Measurements from ENCODE around the gene GLB1L3. TPM values are rescaled to one million over a fixed set of nuclear protein-coding genes. Genes with fewer than 3 reads are reported as not detected.

Gene GLB1L3
- total RNA-seq, 1 donor from 2014 or later, result 16.5 TPM

GRCh38 chr11:134332189-134332631, 56.0 kb downstream of the GLB1L3 start:
- TF ChIP-seq CTCF (IDR thresholded peaks at IDR 0.05; ENCODE audit: unreplicated experiment), result no peak
- Mint-ChIP-seq H3K9me3 (ENCODE audit: unreplicated experiment) (no peaks in the 10 kb centered on the region), H3K27me3 (ENCODE audit: unreplicated experiment) (peaks cover 13% of the 10 kb centered on the region), H3K36me3 (ENCODE audit: low read depth, unreplicated experiment) (peaks cover 9% of the 10 kb centered on the region), H3K4me1 (ENCODE audit: unreplicated experiment) (peaks cover 23% of the 10 kb centered on the region), H3K27ac (ENCODE audit: unreplicated experiment) (no peak overlapping the region), H3K4me3 (ENCODE audit: unreplicated experiment) (peak overlapping the region; percentile 82)
- DNase-seq (ENCODE audit: low spot score), result peak; percentile 23

- H3K9me3 Mint-ChIP-seq (ENCODE audit: unreplicated experiment), result no peaks in the 10 kb centered on the region
- DNase-seq (ENCODE audit: low spot score), result no peak
Measured at GRCh38 chr11:134332782-134333181, 56.6 kb downstream of the GLB1L3 start.

GRCh38 chr11:134333312-134333711, 57.1 kb downstream of the GLB1L3 start:
- DNase-seq (ENCODE audit: low spot score), result no peak
- Mint-ChIP-seq H3K4me1 (ENCODE audit: unreplicated experiment) (peaks cover 23% of the 10 kb centered on the region), H3K27ac (ENCODE audit: unreplicated experiment) (no peak overlapping the region)

More at GRCh38 chr11:134332782-134333181, 56.6 kb downstream of the GLB1L3 start:
- TF ChIP-seq CTCF (IDR thresholded peaks at IDR 0.05; ENCODE audit: unreplicated experiment), result no peak
- Mint-ChIP-seq H3K27me3 (ENCODE audit: unreplicated experiment) (peaks cover 17% of the 10 kb centered on the region), H3K4me1 (ENCODE audit: unreplicated experiment) (peaks cover 23% of the 10 kb centered on the region), H3K27ac (ENCODE audit: unreplicated experiment) (no peak overlapping the region), H3K36me3 (ENCODE audit: low read depth, unreplicated experiment) (peaks cover 9% of the 10 kb centered on the region), H3K4me3 (ENCODE audit: unreplicated experiment) (peak overlapping the region; percentile 82)

GRCh38 chr11:134333946-134334345, 57.8 kb downstream of the GLB1L3 start:
- no peaks in the 10 kb centered on the region for H3K9me3 Mint-ChIP-seq (ENCODE audit: unreplicated experiment)
- peaks cover 17% of the 10 kb centered on the region for H3K27me3 Mint-ChIP-seq (ENCODE audit: unreplicated experiment)
- DNase-seq (ENCODE audit: low spot score), result no peak
- peaks cover 9% of the 10 kb centered on the region for H3K36me3 Mint-ChIP-seq (ENCODE audit: low read depth, unreplicated experiment)
- TF ChIP-seq CTCF (IDR thresholded peaks at IDR 0.05; ENCODE audit: unreplicated experiment), result no peak
- no peak overlapping the region for H3K4me3 Mint-ChIP-seq (ENCODE audit: unreplicated experiment)
- H3K27ac Mint-ChIP-seq (ENCODE audit: unreplicated experiment), result no peak overlapping the region
- peaks cover 23% of the 10 kb centered on the region for H3K4me1 Mint-ChIP-seq (ENCODE audit: unreplicated experiment)

More at GRCh38 chr11:134333312-134333711, 57.1 kb downstream of the GLB1L3 start:
- peaks cover 17% of the 10 kb centered on the region for H3K27me3 Mint-ChIP-seq (ENCODE audit: unreplicated experiment)
- TF ChIP-seq CTCF (IDR thresholded peaks at IDR 0.05; ENCODE audit: unreplicated experiment), result no peak
- H3K4me3 Mint-ChIP-seq (ENCODE audit: unreplicated experiment), result no peak overlapping the region
- H3K36me3 Mint-ChIP-seq (ENCODE audit: low read depth, unreplicated experiment), result peaks cover 9% of the 10 kb centered on the region
- no peaks in the 10 kb centered on the region for H3K9me3 Mint-ChIP-seq (ENCODE audit: unreplicated experiment)

- no peak overlapping the region for H3K4me3 Mint-ChIP-seq (ENCODE audit: unreplicated experiment)
- no peak for DNase-seq (ENCODE audit: low spot score)
- no peaks in the 10 kb centered on the region for H3K9me3 Mint-ChIP-seq (ENCODE audit: unreplicated experiment)
- peaks cover 17% of the 10 kb centered on the region for H3K27me3 Mint-ChIP-seq (ENCODE audit: unreplicated experiment)
- H3K27ac Mint-ChIP-seq (ENCODE audit: unreplicated experiment), result no peak overlapping the region
- peaks cover 23% of the 10 kb centered on the region for H3K4me1 Mint-ChIP-seq (ENCODE audit: unreplicated experiment)
- H3K36me3 Mint-ChIP-seq (ENCODE audit: low read depth, unreplicated experiment), result peaks cover 9% of the 10 kb centered on the region
- no peak for TF ChIP-seq CTCF (IDR thresholded peaks at IDR 0.05; ENCODE audit: unreplicated experiment)
Measured at GRCh38 chr11:134334796-134335571, 58.8 kb downstream of the GLB1L3 start.

Measured in endothelial cell (in vitro differentiated cells).